Mesendoderm (in vitro differentiated cells): ENCODE measurements around the gene RNU6-9.

Experiments used
- DNase-seq: peaks from one replicate; pipeline ENCODE4 v3.0.0; 2013
- H2AK5ac ChIP-seq: 2 replicates; pipeline ENCODE4 v1.6.1; 2013; ENCODE audit warnings: low read length, inconsistent platforms
- H2BK120ac ChIP-seq: 2 replicates; pipeline ENCODE4 v1.6.1; 2013; ENCODE audit warnings: low read depth, mild to moderate bottlenecking, low read length, moderate library complexity, mixed read lengths
- H2BK15ac ChIP-seq: replicated peaks from 2 replicates; pipeline ENCODE4 v1.6.1; 2013; ENCODE audit warnings: low read depth, mild to moderate bottlenecking, moderate library complexity
- H2BK5ac ChIP-seq: 2 replicates; pipeline ENCODE4 v1.6.1; 2013; ENCODE audit warnings: low read length, inconsistent platforms
- H3K18ac ChIP-seq: 2 replicates; pipeline ENCODE4 v1.6.1; 2013; ENCODE audit warnings: mild to moderate bottlenecking, low read length, mixed read lengths
- H3K23ac ChIP-seq: one replicate; pipeline ENCODE4 v1.6.1; 2013; ENCODE audit warnings: low read length
- H3K27ac ChIP-seq: 2 replicates; pipeline ENCODE4 v1.5.1; 2013; ENCODE audit warnings: low read depth, mild to moderate bottlenecking, inconsistent platforms, low read length, moderate library complexity
- H3K27me3 ChIP-seq: 2 replicates; pipeline ENCODE4 v1.6.1; 2013; ENCODE audit warnings: low read length, control low read depth, mild to moderate bottlenecking, inconsistent platforms; ENCODE audit not compliant: insufficient read depth, poor library complexity
- H3K36me3 ChIP-seq: 2 replicates; pipeline ENCODE4 v1.6.1; 2013; ENCODE audit warnings: low read length, inconsistent platforms; ENCODE audit not compliant: control insufficient read depth, insufficient read depth
- H3K4ac ChIP-seq: one replicate; pipeline ENCODE4 v1.6.1; 2013; ENCODE audit warnings: low read depth, mild to moderate bottlenecking, low read length, moderate library complexity
- H3K4me1 ChIP-seq: 2 replicates; pipeline ENCODE4 v1.6.1; 2013; ENCODE audit warnings: low read depth, low read length, inconsistent platforms; ENCODE audit not compliant: control insufficient read depth
- H3K4me2 ChIP-seq: 2 replicates; pipeline ENCODE4 v1.6.1; 2013; ENCODE audit warnings: low read length
- H3K4me3 ChIP-seq: 2 replicates; pipeline ENCODE4 v1.5.1; 2013; ENCODE audit warnings: mild to moderate bottlenecking, low read length
- H3K56ac ChIP-seq: one replicate; pipeline ENCODE4 v1.6.1; 2013; ENCODE audit warnings: low read length
- H3K79me1 ChIP-seq: 2 replicates; pipeline ENCODE4 v1.6.1; 2013; ENCODE audit warnings: low read length, inconsistent platforms
- H3K79me2 ChIP-seq: 2 replicates; pipeline ENCODE4 v1.6.1; 2013; ENCODE audit warnings: mild to moderate bottlenecking, low read length; ENCODE audit not compliant: control insufficient read depth, insufficient read depth
- H3K9ac ChIP-seq: 2 replicates; pipeline ENCODE4 v1.6.1; 2013; ENCODE audit warnings: low read length, inconsistent platforms
- H4K5ac ChIP-seq: one replicate; pipeline ENCODE4 v1.6.1; 2013; ENCODE audit warnings: low read length
- H4K8ac ChIP-seq: one replicate; pipeline ENCODE4 v1.6.1; 2013; ENCODE audit warnings: low read depth, mild to moderate bottlenecking, control low read depth, low read length, moderate library complexity
- WGBS: extraction: QIAGEN DNeasy Blood & Tissue Kit; methylation state at CpG from one replicate; pipeline ENCODE4 v1.1.7; 2013; ENCODE audit warnings: low lambda C conversion rate, missing lambda C conversion rate; ENCODE audit not compliant: insufficient coverage; ENCODE audit errors: extremely low coverage; 5-methylcytosine and 5-hydroxymethylcytosine counted together

The RNU6-9 gene

DNA sequence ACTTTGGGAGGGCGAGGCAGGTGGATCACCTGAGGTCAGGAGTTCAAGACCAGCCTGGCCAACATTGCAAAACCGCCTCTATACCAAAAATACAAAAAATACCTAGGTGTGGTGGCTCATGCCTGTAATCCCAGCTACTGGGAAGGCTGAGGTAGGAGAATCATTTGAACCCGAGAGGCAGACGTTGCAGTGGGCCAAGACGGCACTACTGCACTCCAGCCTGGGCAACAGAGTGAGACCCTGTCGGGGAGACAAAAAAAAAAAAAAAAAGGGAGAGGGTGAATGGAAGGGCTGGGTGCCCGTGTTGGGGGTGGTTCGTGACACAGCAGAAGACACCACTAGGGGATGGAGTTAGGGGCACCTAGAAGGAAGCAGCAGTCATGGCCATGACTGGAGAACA lies 23.0 kb upstream of the RNU6-9 start:
- WGBS = no CpG with 5 or more reads among the region's 8 CpGs
- H3K79me1 ChIP-seq = no peaks in the 10 kb centered on the region
- H3K4ac ChIP-seq = no peak overlapping the region
- no peak for DNase-seq
- no peak overlapping the region for H3K4me2 ChIP-seq
- no peak overlapping the region for H2BK5ac ChIP-seq
- no peak overlapping the region for H4K8ac ChIP-seq
- no peak overlapping the region for H2AK5ac ChIP-seq
- no peak overlapping the region for H3K23ac ChIP-seq
- H3K36me3 ChIP-seq = peaks cover 2% of the 10 kb centered on the region
- no peaks in the 10 kb centered on the region for H3K79me2 ChIP-seq
- H3K56ac ChIP-seq = no peak overlapping the region
- H3K18ac ChIP-seq = no peak overlapping the region
- H3K4me1 ChIP-seq = no peaks in the 10 kb centered on the region
- H3K4me3 ChIP-seq = no peak overlapping the region
- no peak overlapping the region for H4K5ac ChIP-seq
- no peak overlapping the region for H3K9ac ChIP-seq
- no peak overlapping the region for H2BK15ac ChIP-seq
- H2BK120ac ChIP-seq = no peak overlapping the region
- H3K27ac ChIP-seq = no peak overlapping the region
- no peaks in the 10 kb centered on the region for H3K27me3 ChIP-seq

DNA sequence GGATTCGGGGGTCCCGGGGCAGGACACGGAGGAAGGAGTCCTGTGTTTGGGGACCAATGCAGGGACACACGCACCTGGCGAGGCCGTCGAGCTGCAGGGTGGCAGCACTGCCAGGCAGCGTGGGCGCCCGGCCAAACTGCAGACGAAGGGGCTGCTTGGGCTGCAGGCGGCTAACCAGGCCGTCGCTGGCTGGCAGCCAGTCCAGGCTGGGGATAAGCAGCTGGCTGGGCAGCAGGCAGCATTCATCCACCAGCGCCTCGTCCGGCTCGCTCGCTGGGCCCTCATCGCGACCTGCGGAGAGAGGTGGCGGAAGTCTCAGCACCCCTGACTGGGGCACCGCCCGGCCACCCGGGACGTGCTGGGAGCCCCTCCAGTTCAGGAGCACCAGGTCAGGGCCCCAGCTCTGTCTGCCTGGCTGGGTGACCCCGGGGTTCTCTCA lies 22.3 kb upstream of the RNU6-9 start:
- Histone ChIP-seq H2AK5ac (no peak overlapping the region), H3K79me2 (no peaks in the 10 kb centered on the region), H3K27me3 (no peaks in the 10 kb centered on the region), H3K4ac (no peak overlapping the region), H2BK120ac (no peak overlapping the region), H2BK15ac (no peak overlapping the region), H4K5ac (no peak overlapping the region), H3K4me2 (no peak overlapping the region), H3K36me3 (peaks cover 2% of the 10 kb centered on the region), H3K23ac (no peak overlapping the region), H2BK5ac (no peak overlapping the region), H3K4me3 (no peak overlapping the region), H3K27ac (no peak overlapping the region), H3K56ac (no peak overlapping the region), H4K8ac (no peak overlapping the region), H3K9ac (no peak overlapping the region), H3K18ac (no peak overlapping the region), H3K79me1 (no peaks in the 10 kb centered on the region), H3K4me1 (no peaks in the 10 kb centered on the region)
- no CpG with 5 or more reads among the region's 28 CpGs for WGBS
- DNase-seq = no peak

GRCh38 chr19:871446-872265 lies 21.6 kb upstream of the RNU6-9 start:
- H2BK120ac ChIP-seq = no peak overlapping the region
- no peak overlapping the region for H3K56ac ChIP-seq
- H3K27me3 ChIP-seq = no peaks in the 10 kb centered on the region
- DNase-seq = peak; percentile 87
- H3K4me2 ChIP-seq = no peak overlapping the region
- H2AK5ac ChIP-seq = no peak overlapping the region
- no peaks in the 10 kb centered on the region for H3K79me1 ChIP-seq
- H3K18ac ChIP-seq = no peak overlapping the region
- WGBS = no CpG with 5 or more reads among the region's 33 CpGs
- H4K5ac ChIP-seq = no peak overlapping the region
- H2BK5ac ChIP-seq = no peak overlapping the region
- H3K79me2 ChIP-seq = no peaks in the 10 kb centered on the region
- no peaks in the 10 kb centered on the region for H3K4me1 ChIP-seq
- H2BK15ac ChIP-seq = no peak overlapping the region
- H3K36me3 ChIP-seq = peaks cover 2% of the 10 kb centered on the region
- no peak overlapping the region for H3K9ac ChIP-seq
- H3K27ac ChIP-seq = no peak overlapping the region
- no peak overlapping the region for H3K4me3 ChIP-seq
- H3K4ac ChIP-seq = no peak overlapping the region
- H4K8ac ChIP-seq = no peak overlapping the region
- no peak overlapping the region for H3K23ac ChIP-seq

- Histone ChIP-seq H3K79me2 (no peaks in the 10 kb centered on the region), H4K8ac (no peak overlapping the region), H3K27me3 (no peaks in the 10 kb centered on the region), H3K9ac (no peak overlapping the region), H4K5ac (no peak overlapping the region), H2BK15ac (no peak overlapping the region), H2BK120ac (no peak overlapping the region), H3K36me3 (peaks cover 2% of the 10 kb centered on the region), H3K4ac (no peak overlapping the region), H3K4me2 (no peak overlapping the region), H3K23ac (no peak overlapping the region), H3K4me3 (no peak overlapping the region), H2BK5ac (no peak overlapping the region), H3K79me1 (no peaks in the 10 kb centered on the region), H3K56ac (peak overlapping the region; percentile 25), H2AK5ac (no peak overlapping the region), H3K18ac (no peak overlapping the region), H3K27ac (no peak overlapping the region), H3K4me1 (no peaks in the 10 kb centered on the region)
- WGBS = no CpG with 5 or more reads among the region's 27 CpGs
- DNase-seq = peak; percentile 88
These were observed 20.9 kb upstream of the RNU6-9 start for GRCh38 chr19:872266-872951.

- no CpG with 5 or more reads among the region's 13 CpGs for WGBS
- H3K36me3 ChIP-seq = peaks cover 2% of the 10 kb centered on the region
- DNase-seq = peak; percentile 74
These were observed 20.2 kb upstream of the RNU6-9 start for GRCh38 chr19:873084-873483.

More at GRCh38 chr19:873084-873483, 20.2 kb upstream of the RNU6-9 start:
- Histone ChIP-seq H3K27ac (no peak overlapping the region), H4K8ac (no peak overlapping the region), H3K4ac (no peak overlapping the region), H3K18ac (no peak overlapping the region), H3K4me3 (no peak overlapping the region), H2AK5ac (no peak overlapping the region), H3K23ac (no peak overlapping the region), H4K5ac (no peak overlapping the region), H3K4me1 (no peaks in the 10 kb centered on the region), H3K27me3 (no peaks in the 10 kb centered on the region), H3K4me2 (no peak overlapping the region), H3K56ac (no peak overlapping the region), H3K79me1 (no peaks in the 10 kb centered on the region), H3K79me2 (no peaks in the 10 kb centered on the region), H2BK120ac (no peak overlapping the region), H2BK15ac (no peak overlapping the region), H2BK5ac (no peak overlapping the region), H3K9ac (no peak overlapping the region)
